ENCODE measurements around the gene ZNF292.

ZNF292 gene

DNA sequence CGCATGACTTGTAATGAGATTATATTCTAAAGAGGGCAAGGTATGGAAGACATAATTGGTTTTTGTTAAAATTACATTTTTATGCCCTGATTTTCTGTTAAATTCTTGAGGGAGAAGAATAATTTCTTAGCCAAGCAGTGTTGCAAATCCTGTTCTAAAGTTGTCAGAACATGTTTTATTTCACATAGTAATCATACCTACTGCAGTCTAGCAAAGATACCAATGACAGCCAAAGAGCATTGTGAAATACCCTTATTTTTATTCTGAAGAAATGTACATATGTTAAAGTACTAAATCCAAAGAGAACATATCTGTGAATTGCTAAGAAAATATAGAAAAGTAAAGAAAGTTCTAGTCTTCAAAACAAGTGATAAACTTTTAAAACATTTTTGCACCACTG lies 127.4 kb downstream of the ZNF292 start:
- TF ChIP-seq, protein P1, sequence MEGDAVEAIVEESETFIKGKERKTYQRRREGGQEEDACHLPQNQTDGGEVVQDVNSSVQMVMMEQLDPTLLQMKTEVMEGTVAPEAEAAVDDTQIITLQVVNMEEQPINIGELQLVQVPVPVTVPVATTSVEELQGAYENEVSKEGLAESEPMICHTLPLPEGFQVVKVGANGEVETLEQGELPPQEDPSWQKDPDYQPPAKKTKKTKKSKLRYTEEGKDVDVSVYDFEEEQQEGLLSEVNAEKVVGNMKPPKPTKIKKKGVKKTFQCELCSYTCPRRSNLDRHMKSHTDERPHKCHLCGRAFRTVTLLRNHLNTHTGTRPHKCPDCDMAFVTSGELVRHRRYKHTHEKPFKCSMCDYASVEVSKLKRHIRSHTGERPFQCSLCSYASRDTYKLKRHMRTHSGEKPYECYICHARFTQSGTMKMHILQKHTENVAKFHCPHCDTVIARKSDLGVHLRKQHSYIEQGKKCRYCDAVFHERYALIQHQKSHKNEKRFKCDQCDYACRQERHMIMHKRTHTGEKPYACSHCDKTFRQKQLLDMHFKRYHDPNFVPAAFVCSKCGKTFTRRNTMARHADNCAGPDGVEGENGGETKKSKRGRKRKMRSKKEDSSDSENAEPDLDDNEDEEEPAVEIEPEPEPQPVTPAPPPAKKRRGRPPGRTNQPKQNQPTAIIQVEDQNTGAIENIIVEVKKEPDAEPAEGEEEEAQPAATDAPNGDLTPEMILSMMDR (IDR thresholded peaks at IDR 0.05; ENCODE audit: control extremely low read depth, extremely low read depth, low read depth, missing control alignments) = no peak
- no peak for DNase-seq (ENCODE audit: extremely low spot score)
- ChIA-PET CTCF (no interaction called here), POLR2A (no interaction called here)

DNA sequence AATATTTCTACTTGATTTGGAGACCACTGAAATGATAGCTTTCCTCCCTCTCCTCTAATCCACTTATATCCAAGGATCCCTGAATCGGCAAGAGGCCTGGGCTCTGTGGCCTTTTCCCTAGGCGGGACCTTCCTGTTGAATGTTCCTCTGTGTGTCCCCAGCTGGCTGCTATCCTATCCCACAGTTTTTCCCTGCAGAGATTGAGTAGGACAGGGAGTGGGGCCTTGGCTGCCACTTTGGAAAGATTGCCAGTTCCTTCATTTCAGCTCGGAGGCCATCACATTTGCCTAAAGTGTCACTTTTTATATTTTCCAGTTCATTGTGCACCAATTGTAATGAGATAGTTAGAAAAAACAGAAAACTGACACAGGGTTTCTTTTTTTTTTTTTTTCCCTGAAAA lies 128.1 kb downstream of the ZNF292 start:
- ChIA-PET CTCF (interaction anchor here (1.1 to 1.2 kb wide), 2 partner anchors 99 to 144 kb away, joined by 3 read pairs; no protein-coding TSS in a partner anchor), POLR2A (no interaction called here)
- no peak for DNase-seq (ENCODE audit: extremely low spot score)
- TF ChIP-seq, protein P1 (IDR thresholded peaks at IDR 0.05; ENCODE audit: control extremely low read depth, extremely low read depth, low read depth, missing control alignments) = no peak

DNA sequence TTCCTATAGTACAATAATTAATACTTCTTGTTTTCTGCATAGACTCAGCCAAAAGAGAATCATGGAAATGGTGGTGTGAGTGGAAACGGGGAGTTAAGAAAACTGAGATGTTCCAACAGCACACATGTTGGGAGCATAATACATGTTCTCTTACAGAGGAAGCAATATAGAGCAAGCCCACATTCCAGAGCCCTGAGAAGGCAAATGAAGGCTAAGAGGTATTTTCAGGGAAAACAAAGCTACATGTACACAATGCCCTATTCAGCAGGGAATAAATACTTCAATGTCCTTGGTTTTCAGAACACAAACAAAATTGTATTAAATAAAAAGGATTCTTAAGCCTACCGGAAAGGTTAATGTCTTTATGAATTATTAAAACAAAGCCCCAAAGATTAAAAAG lies 131.9 kb downstream of the ZNF292 start:
- no peak for DNase-seq (ENCODE audit: extremely low spot score)
- CTCF ChIA-PET = interaction anchor here (1.2 kb wide), 1 partner anchor 10 kb away, joined by 4 read pairs; no protein-coding TSS in a partner anchor
- TF ChIP-seq, protein P1 (IDR thresholded peaks at IDR 0.05; ENCODE audit: control extremely low read depth, extremely low read depth, low read depth, missing control alignments) = no peak
- POLR2A ChIA-PET = no interaction called here

DNA sequence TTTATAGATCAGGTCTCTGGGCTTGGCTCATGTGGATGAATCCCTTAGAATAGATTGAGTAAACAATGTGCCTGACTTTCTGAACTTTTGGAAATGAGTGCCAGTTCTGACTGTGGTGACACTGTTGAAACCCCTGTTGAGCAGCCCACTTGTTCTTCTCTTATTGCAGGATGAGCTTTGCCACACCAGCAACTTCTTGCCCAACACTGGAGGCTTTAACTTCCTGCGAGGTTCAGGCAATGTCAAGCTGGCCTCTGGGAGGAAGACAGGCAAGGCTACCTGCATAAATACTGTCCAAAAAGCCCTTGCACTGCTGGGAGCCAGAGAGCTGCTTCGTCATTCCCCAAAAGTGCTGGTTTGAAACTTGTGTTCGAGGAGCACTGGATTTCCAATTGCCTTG lies 134.2 kb downstream of the ZNF292 start:
- CTCF ChIA-PET = interaction anchor here (1.3 kb wide), 2 partner anchors 12 to 13 kb away, joined by 3 to 6 read pairs; no protein-coding TSS in a partner anchor
- TF ChIP-seq, protein P1 (IDR thresholded peaks at IDR 0.05; ENCODE audit: control extremely low read depth, extremely low read depth, low read depth, missing control alignments) = no peak
- DNase-seq (ENCODE audit: extremely low spot score) = no peak
- POLR2A ChIA-PET = no interaction called here

DNA sequence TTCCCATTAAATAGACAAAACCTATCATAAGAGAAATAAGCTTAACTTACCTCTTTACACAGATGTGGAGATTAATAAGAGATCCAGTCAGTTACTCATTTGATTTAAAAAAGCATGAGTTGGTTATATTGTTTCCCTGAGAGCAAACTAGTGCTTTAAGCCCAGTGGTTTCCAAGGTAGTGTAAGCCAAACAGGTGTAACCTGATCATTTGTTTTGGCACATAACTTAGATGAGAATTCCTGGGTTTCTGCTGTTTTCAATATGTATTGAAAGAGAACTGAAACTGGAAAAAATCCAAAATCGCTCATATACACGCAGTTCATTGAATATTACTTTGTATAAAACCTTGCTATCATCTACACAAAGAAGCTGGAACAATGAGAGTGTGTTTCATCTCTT lies 136.5 kb downstream of the ZNF292 start:
- CTCF ChIA-PET = interaction anchor here (0.9 to 2.2 kb wide), 4 partner anchors 9 to 19 kb away, joined by 3 to 7 read pairs (median 6); no protein-coding TSS in a partner anchor
- POLR2A ChIA-PET = no interaction called here
- DNase-seq (ENCODE audit: extremely low spot score) = no peak
- TF ChIP-seq, protein P1 (IDR thresholded peaks at IDR 0.05; ENCODE audit: control extremely low read depth, extremely low read depth, low read depth, missing control alignments) = no peak

DNA sequence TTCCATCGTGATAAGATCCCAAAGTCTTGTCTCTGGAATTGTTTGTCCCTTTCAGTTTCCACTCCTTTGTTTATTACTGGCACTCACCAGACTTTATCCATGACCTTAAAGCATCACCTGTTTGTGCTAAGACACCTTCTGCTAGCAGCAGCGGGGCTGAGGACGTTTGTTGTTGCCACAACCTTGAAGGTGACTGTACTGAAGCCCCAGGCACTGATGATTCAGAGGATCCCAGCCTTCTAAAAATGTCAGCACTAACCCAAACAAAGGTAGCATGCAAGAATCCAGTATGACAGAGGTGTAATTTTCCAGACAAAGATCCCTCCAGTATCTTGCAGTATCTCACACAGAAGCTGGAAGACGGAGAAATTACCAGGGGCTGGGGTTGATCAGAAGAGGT lies 138.2 kb downstream of the ZNF292 start:
- TF ChIP-seq, protein P1 (IDR thresholded peaks at IDR 0.05; ENCODE audit: control extremely low read depth, extremely low read depth, low read depth, missing control alignments) = no peak
- POLR2A ChIA-PET = no interaction called here
- CTCF ChIA-PET = interaction anchor here (2.2 kb wide), 1 partner anchor 8 kb away, joined by 7 read pairs; no protein-coding TSS in a partner anchor
- no peak for DNase-seq (ENCODE audit: extremely low spot score)
